GM23338 (cell line): Measurements from ENCODE around the gene CDC40.
"Not testable (repeated sequence)": the region's sequence is repeated elsewhere in the genome, so short reads cannot be mapped to it uniquely, and the experiment has no call there.

Experiments used
- CREB1 ChIP-seq: fragments of 250-450 bp; sonication (Bioruptor Pico); IDR thresholded peaks from 2 replicates; pipeline ENCODE4 v1.5.0; 2020; ENCODE audit warnings: low read depth, mild to moderate bottlenecking, moderate library complexity
- EZH2 ChIP-seq: fragments of 200-600 bp; sonication (generic); IDR thresholded peaks from one replicate; pipeline ENCODE4 v1.8.0; 2017; ENCODE audit warnings: antibody characterized with exemption, mild to moderate bottlenecking, low read depth; ENCODE audit not compliant: unreplicated experiment
- TF ChIP-seq, protein P1 (sequence below), 2 experiments: fragments of 200-600 bp in 1 of 2; sonication (generic) in 1 of 2; conservative IDR thresholded peaks; 2 replicates each; pipeline versions ENCODE4 v1.5.1 to v1.6.1; 2016 to 2017; ENCODE audit warnings: antibody characterized with exemption in 2 of 2, low read depth in 2 of 2, mild to moderate bottlenecking in 2 of 2, moderate library complexity in 1 of 2

GRCh38 chr6:110272781-110273180 is 92.6 kb downstream of the CDC40 start:
- TF ChIP-seq, protein P1, sequence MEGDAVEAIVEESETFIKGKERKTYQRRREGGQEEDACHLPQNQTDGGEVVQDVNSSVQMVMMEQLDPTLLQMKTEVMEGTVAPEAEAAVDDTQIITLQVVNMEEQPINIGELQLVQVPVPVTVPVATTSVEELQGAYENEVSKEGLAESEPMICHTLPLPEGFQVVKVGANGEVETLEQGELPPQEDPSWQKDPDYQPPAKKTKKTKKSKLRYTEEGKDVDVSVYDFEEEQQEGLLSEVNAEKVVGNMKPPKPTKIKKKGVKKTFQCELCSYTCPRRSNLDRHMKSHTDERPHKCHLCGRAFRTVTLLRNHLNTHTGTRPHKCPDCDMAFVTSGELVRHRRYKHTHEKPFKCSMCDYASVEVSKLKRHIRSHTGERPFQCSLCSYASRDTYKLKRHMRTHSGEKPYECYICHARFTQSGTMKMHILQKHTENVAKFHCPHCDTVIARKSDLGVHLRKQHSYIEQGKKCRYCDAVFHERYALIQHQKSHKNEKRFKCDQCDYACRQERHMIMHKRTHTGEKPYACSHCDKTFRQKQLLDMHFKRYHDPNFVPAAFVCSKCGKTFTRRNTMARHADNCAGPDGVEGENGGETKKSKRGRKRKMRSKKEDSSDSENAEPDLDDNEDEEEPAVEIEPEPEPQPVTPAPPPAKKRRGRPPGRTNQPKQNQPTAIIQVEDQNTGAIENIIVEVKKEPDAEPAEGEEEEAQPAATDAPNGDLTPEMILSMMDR (conservative IDR thresholded peaks at IDR 0.05; ENCODE audit: low read depth in 2 of 2): not testable (repeated sequence)
- TF ChIP-seq CREB1, EZH2: not testable (repeated sequence)
